ENCODE results near the gene ZEB2.
"Not testable (repeated sequence)": the region's sequence is repeated elsewhere in the genome, so short reads cannot be mapped to it uniquely, and the experiment has no call there.

ZEB2 gene

GRCh38 chr2:144374163-144374661 is 145.7 kb downstream of the ZEB2 start:
- no peak overlapping the region for H3K4me3 ChIP-seq (ENCODE audit: low read depth, low read length)
- peak; percentile 42 for DNase-seq (ENCODE audit: low read depth)

GRCh38 chr2:144372410-144373080 is 147.4 kb downstream of the ZEB2 start:
- TF ChIP-seq, protein P1, sequence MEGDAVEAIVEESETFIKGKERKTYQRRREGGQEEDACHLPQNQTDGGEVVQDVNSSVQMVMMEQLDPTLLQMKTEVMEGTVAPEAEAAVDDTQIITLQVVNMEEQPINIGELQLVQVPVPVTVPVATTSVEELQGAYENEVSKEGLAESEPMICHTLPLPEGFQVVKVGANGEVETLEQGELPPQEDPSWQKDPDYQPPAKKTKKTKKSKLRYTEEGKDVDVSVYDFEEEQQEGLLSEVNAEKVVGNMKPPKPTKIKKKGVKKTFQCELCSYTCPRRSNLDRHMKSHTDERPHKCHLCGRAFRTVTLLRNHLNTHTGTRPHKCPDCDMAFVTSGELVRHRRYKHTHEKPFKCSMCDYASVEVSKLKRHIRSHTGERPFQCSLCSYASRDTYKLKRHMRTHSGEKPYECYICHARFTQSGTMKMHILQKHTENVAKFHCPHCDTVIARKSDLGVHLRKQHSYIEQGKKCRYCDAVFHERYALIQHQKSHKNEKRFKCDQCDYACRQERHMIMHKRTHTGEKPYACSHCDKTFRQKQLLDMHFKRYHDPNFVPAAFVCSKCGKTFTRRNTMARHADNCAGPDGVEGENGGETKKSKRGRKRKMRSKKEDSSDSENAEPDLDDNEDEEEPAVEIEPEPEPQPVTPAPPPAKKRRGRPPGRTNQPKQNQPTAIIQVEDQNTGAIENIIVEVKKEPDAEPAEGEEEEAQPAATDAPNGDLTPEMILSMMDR (IDR thresholded peaks at IDR 0.05; ENCODE audit: insufficient read depth, low read depth, low read length, missing control alignments) = no peak
- no peak for DNase-seq (ENCODE audit: low read depth)
- no peak overlapping the region for H3K4me3 ChIP-seq (ENCODE audit: low read depth, low read length)

More at GRCh38 chr2:144374163-144374661, 145.7 kb downstream of the ZEB2 start:
- TF ChIP-seq, protein P1 (IDR thresholded peaks at IDR 0.05; ENCODE audit: insufficient read depth, low read depth, low read length, missing control alignments) = no peak

DNA sequence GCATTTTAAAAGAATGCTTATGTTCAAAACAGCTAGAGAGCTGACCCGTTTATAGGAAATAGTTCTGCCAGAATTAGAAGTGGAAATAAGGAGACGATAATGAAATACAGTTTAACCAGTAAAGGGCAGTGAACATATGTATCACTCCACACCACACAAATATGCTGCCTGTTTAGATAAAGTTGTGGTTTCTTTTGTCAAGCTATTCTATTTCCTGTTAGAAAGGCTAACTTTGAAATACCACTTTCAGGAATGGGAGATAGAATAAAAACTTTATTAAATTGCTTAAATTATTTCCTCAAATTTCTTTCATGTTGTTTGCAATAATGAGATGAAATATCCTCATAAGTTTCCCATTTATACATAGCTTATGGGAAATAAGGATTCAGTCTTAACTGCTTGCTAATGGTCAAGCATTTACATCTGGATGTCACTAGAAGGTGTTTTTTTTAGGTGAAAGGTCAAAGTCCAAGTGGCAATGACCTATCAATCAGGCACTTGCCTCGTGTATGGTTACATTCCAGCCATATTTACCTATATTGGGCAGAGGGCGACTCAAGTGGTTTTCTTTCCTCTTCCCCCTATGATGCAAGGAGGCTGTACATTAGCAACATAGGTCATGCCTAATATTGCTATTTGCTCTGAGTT is 148.9 kb downstream of the ZEB2 start:
- TF ChIP-seq, protein P1 (IDR thresholded peaks at IDR 0.05; ENCODE audit: insufficient read depth, low read depth, low read length, missing control alignments) = no peak
- no peak overlapping the region for H3K4me3 ChIP-seq (ENCODE audit: low read depth, low read length)
- DNase-seq (ENCODE audit: low read depth) = no peak

- DNase-seq (ENCODE audit: low read depth) = no peak
- no peak overlapping the region for H3K4me3 ChIP-seq (ENCODE audit: low read depth, low read length)
- TF ChIP-seq, protein P1 (IDR thresholded peaks at IDR 0.05; ENCODE audit: insufficient read depth, low read depth, low read length, missing control alignments) = no peak
Measured at GRCh38 chr2:144369416-144369815, 150.5 kb downstream of the ZEB2 start.

- DNase-seq (ENCODE audit: low read depth) = no peak
- no peak overlapping the region for H3K4me3 ChIP-seq (ENCODE audit: low read depth, low read length)
- TF ChIP-seq, protein P1 (IDR thresholded peaks at IDR 0.05; ENCODE audit: insufficient read depth, low read depth, low read length, missing control alignments) = no peak
Measured at GRCh38 chr2:144366825-144367429, 153.0 kb downstream of the ZEB2 start.

GRCh38 chr2:144364944-144365738 is 154.8 kb downstream of the ZEB2 start:
- DNase-seq (ENCODE audit: low read depth) = peak; percentile 72
- TF ChIP-seq, protein P1 (IDR thresholded peaks at IDR 0.05; ENCODE audit: insufficient read depth, low read depth, low read length, missing control alignments) = no peak
- no peak overlapping the region for H3K4me3 ChIP-seq (ENCODE audit: low read depth, low read length)

DNA sequence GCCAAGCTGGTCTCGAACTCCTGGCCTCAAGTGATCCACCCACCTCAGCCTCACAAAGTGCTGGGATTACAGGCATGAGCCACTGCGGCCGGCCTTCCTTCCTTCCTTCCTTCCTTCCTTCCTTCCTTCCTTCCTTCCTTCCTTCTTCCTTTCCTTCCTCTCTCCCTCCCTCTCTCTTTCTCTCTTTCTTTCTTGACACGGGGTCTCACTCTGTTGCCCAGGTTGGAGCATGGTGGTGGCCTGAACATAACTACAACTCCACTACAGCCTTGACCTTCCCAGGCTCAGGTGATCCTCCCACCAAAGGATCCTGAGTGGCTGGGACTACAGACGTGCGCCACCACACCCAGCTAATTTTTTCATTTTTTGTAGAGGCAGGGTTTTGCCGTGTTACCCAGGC is 155.7 kb downstream of the ZEB2 start:
- not testable (repeated sequence) for DNase-seq (ENCODE audit: low read depth)

More for the DNA sequence above, 155.7 kb downstream of the ZEB2 start:
- H3K4me3 ChIP-seq (ENCODE audit: low read depth, low read length) = not testable (repeated sequence)

All from GM12865 (cell line).